Measurements from ENCODE around the gene MYO5B. TPM values are rescaled to one million over a fixed set of nuclear protein-coding genes. Genes with fewer than 3 reads are reported as not detected.

MYO5B gene
- total and polyA plus RNA-seq, 2 of the 4 experiments (the other 2 are of a cell fraction) = 0.24 to 0.54 TPM

DNA sequence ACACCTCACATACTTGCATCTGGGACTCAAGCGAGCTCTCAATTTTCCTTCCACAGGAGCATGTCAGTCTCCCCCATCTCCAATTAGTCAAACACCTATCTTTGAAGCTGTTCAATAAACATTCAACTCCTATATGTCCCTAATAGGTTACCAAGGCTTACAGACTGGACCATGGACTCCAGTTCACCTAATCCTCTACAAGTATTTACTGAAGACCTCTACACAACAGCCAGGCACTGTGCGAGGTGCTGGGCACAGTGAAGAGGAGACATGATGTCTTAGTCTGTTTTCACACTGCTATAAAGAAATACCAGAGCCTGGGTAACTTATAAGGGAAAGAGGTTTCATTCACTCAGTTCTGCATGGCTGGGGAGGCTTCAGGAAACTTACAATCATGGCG lies 129.9 kb downstream of the MYO5B start:
- POLR2A ChIA-PET (ENCODE audit: unreplicated experiment) = no interaction called here

More for the DNA sequence above, 129.9 kb downstream of the MYO5B start:
- no peak for DNase-seq
- no peak overlapping the region for H4K5ac ChIP-seq (ENCODE audit: low read depth, low read length)
- no peaks in the 10 kb centered on the region for H3K36me3 ChIP-seq (ENCODE audit: control insufficient read depth, insufficient read depth, low read length)
- ATAC-seq (ENCODE audit: low read depth) = no peak
- H2BK120ac ChIP-seq (ENCODE audit: low read depth, low read length) = no peak overlapping the region
- H3K4me3 ChIP-seq (ENCODE audit: insufficient read depth, low read depth, low read length) = no peak overlapping the region
- no peaks in the 10 kb centered on the region for H3K9me3 ChIP-seq (ENCODE audit: control insufficient read depth, insufficient read depth, low read length)
- intact Hi-C loops (cut with micrococcal nuclease) = no loop called here
- no peaks in the 10 kb centered on the region for H4K20me1 ChIP-seq (ENCODE audit: insufficient read depth, low read length)
- no peak overlapping the region for H2BK20ac ChIP-seq (ENCODE audit: low read depth, low read length)
- no peak overlapping the region for H2AK9ac ChIP-seq (replicated peaks; ENCODE audit: low read depth, low read length, poor library complexity)
- no peaks in the 10 kb centered on the region for H3K79me1 ChIP-seq (ENCODE audit: low read depth in 1 of 2, low read length in 2 of 2)
- H2AK5ac ChIP-seq (ENCODE audit: low read depth, low read length) = no peak overlapping the region
- dilution Hi-C loops (cut with HindIII; ENCODE audit: low sequenced_read_pairs, unreplicated experiment) = no loop called here
- BruUV-seq (replicated peaks) = no TSS peak
- H2BK5ac ChIP-seq (ENCODE audit: low read depth, low read length, poor library complexity, severe bottlenecking) = no peak overlapping the region
- no peak overlapping the region for H2AFZ ChIP-seq (replicated peaks; ENCODE audit: low read length, poor library complexity)
- CTCF ChIA-PET = no interaction called here
- H3K4ac ChIP-seq (ENCODE audit: low read depth, low read length) = no peak overlapping the region
- in situ Hi-C loops (cut with MboI; ENCODE audit: low sequenced_read_pairs) = no loop called here
- H3K27me3 ChIP-seq (ENCODE audit: control insufficient read depth, insufficient read depth, low read length) = no peaks in the 10 kb centered on the region
- no peak overlapping the region for H3K23ac ChIP-seq (ENCODE audit: low read depth, low read length)
- no peak overlapping the region for H3K56ac ChIP-seq (ENCODE audit: extremely low read depth, insufficient read depth, low read length)
- no peak overlapping the region for H3K14ac ChIP-seq (replicated peaks; ENCODE audit: low read depth, low read length)
- H3K27ac ChIP-seq (ENCODE audit: insufficient read depth, low read length) = no peak overlapping the region
- no peak overlapping the region for H4K8ac ChIP-seq (ENCODE audit: low read depth in 2 of 2, low read length in 2 of 2)
- WGBS, 2 experiments (ENCODE audit: extremely low coverage in 2 of 2, insufficient read length in 1 of 2) = no CpG with 5 or more reads among the region's 3 CpGs
- H3K18ac ChIP-seq (ENCODE audit: low read depth, low read length) = no peak overlapping the region
- TF ChIP-seq MAZ (IDR thresholded peaks at IDR 0.05; ENCODE audit: borderline replicate concordance, low read depth, low read length) (no peak), ELK1 (IDR thresholded peaks at IDR 0.05; ENCODE audit: borderline replicate concordance, low read depth, low read length) (no peak), SMC3 (IDR thresholded peaks at IDR 0.05; ENCODE audit: low read depth, low read length) (no peak), USF2 (IDR thresholded peaks at IDR 0.05; ENCODE audit: low read depth, low read length) (no peak)
- H3K9ac ChIP-seq (ENCODE audit: low read depth, low read length) = no peak overlapping the region
- no peak overlapping the region for H4K91ac ChIP-seq (ENCODE audit: insufficient read depth, low read depth, low read length)
- no peaks in the 10 kb centered on the region for H3K4me1 ChIP-seq (ENCODE audit: control insufficient read depth, insufficient read depth, low read length)
- H3K4me2 ChIP-seq (ENCODE audit: low read depth, low read length) = no peak overlapping the region
- H3K9me1 ChIP-seq (ENCODE audit: insufficient read depth, low read length) = no peaks in the 10 kb centered on the region
- no peak overlapping the region for H2BK15ac ChIP-seq (ENCODE audit: low read depth, low read length)

Measured in IMR-90 (cell line).